Activated B cell treated with CpG ODN at 0.5 μM for 24 hours (primary cell): ENCODE results near the gene TRIM3. TPM values are rescaled to one million over a fixed set of nuclear protein-coding genes. Genes with fewer than 3 reads are reported as not detected.

Experiments used
- ATAC-seq: fragments of 200-7000 bp; cut with Tn5 transposase; one replicate; pipeline ENCODE4 v1.10.0; 2021; ENCODE audit warnings: low read depth, mild to moderate bottlenecking, moderate library complexity
- CTCF ChIA-PET: fragments of 350-600 bp; sonication (Branson Sonifier 250); formaldehyde crosslinking; loops from one replicate; lab custom pipeline; 2021; ENCODE audit warnings: antibody characterized with exemption; lab: Charles Lee
- POLR2A ChIA-PET: fragments of 350-600 bp; sonication (Branson Sonifier 250); formaldehyde crosslinking; loops from one replicate; lab custom pipeline; 2021; ENCODE audit warnings: antibody characterized with exemption; lab: Charles Lee
- DNase-seq: peaks from one replicate; pipeline ENCODE4 v3.0.0; 2022
- H3K27ac Mint-ChIP-seq: one replicate; pipeline ENCODE4 v1.8.0; 2020; ENCODE audit warnings: mixed read lengths
- H3K27me3 Mint-ChIP-seq: one replicate; pipeline ENCODE4 v1.8.0; 2021; ENCODE audit warnings: mixed read lengths
- H3K36me3 Mint-ChIP-seq: one replicate; pipeline ENCODE4 v1.8.0; 2021; ENCODE audit warnings: low read depth, mixed read lengths
- H3K4me1 Mint-ChIP-seq: one replicate; pipeline ENCODE4 v1.8.0; 2021; ENCODE audit warnings: mixed read lengths
- H3K4me3 Mint-ChIP-seq: one replicate; pipeline ENCODE4 v1.8.0; 2020; ENCODE audit warnings: mild to moderate bottlenecking, mixed read lengths
- H3K9me3 Mint-ChIP-seq: one replicate; pipeline ENCODE4 v1.8.0; 2020; ENCODE audit warnings: mixed read lengths
- intact Hi-C: fragments of 100-400 bp; cut with micrococcal nuclease; formaldehyde crosslinking; loops from one replicate; pipeline ENCODE4 v1.15.1; 2024
- total RNA-seq: library from RNA; stranded (reverse); gene quantifications from 2 replicates; pipeline ENCODE4 v1.2.3, GENCODE V29; 2022
- TF ChIP-seq, protein P1 (sequence below): fragments of 200-600 bp; IDR thresholded peaks from one replicate; pipeline ENCODE4 v1.8.0; 2022; ENCODE audit warnings: antibody characterized with exemption, mild to moderate bottlenecking

The TRIM3 gene
- total RNA-seq, 1 donor from 2014 or later: 8.3 TPM

DNA sequence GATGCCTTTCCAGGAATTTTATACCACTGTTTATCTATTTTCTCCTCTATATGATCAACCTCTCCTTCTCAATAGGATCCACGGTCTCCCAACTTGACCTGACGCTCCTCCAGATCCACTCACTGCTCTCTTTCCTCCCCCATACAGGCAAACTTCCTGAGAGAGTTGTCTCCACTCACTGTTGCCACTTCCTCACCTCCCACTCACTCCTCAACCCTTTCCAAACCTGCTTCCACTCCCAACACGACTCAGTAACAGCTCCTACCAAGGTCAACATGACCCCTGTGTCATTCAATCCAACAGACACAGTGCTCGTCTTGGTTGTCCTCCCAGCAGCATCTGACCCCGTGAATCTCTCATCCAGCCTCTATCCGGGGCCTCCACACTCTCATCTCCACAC lies 57.9 kb downstream of the TRIM3 start:
- no peak for DNase-seq
- intact Hi-C loops: no loop called here
- no peak overlapping the region for H3K4me3 Mint-ChIP-seq
- TF ChIP-seq, protein P1, sequence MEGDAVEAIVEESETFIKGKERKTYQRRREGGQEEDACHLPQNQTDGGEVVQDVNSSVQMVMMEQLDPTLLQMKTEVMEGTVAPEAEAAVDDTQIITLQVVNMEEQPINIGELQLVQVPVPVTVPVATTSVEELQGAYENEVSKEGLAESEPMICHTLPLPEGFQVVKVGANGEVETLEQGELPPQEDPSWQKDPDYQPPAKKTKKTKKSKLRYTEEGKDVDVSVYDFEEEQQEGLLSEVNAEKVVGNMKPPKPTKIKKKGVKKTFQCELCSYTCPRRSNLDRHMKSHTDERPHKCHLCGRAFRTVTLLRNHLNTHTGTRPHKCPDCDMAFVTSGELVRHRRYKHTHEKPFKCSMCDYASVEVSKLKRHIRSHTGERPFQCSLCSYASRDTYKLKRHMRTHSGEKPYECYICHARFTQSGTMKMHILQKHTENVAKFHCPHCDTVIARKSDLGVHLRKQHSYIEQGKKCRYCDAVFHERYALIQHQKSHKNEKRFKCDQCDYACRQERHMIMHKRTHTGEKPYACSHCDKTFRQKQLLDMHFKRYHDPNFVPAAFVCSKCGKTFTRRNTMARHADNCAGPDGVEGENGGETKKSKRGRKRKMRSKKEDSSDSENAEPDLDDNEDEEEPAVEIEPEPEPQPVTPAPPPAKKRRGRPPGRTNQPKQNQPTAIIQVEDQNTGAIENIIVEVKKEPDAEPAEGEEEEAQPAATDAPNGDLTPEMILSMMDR: no peak
- no peak overlapping the region for H3K27ac Mint-ChIP-seq
- ChIA-PET POLR2A (interaction anchor here (0.6 kb wide), 1 partner anchor 731 kb away, joined by 3 read pairs; the partner anchor contains the start of gene TRIM5), CTCF (interaction anchor here (1.0 kb wide), 1 partner anchor 37 kb away, joined by 3 read pairs; no protein-coding TSS in a partner anchor)
- ATAC-seq: no peak
- peaks cover 1% of the 10 kb centered on the region for H3K36me3 Mint-ChIP-seq
- H3K4me1 Mint-ChIP-seq: peaks cover 4% of the 10 kb centered on the region
- peaks cover 1% of the 10 kb centered on the region for H3K27me3 Mint-ChIP-seq
- H3K9me3 Mint-ChIP-seq: no peaks in the 10 kb centered on the region

DNA sequence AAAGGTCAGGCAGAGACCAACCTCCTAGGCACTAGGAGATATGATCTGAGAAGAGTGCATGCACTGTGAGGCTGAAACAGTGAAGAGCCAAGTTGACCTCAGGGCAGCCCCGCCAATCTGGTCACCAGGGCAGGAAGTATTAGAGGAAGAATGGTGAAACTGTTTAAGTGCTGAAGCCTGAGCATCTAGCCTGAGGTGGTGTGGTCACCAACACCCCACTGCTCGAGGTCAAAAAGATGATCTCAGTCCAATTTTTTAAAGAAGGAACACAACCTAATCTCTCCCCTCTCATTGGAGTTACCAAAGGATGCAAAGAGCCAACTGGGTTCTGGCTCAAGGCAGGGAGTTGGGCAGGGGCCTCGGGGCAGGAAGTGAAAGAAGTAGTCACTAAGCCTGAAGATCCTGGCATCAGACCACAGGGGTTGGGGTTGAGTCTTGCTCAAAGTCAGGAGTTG lies 58.8 kb downstream of the TRIM3 start:
- no peak overlapping the region for H3K27ac Mint-ChIP-seq
- H3K36me3 Mint-ChIP-seq: peaks cover 5% of the 10 kb centered on the region
- TF ChIP-seq, protein P1: no peak
- ATAC-seq (no peak), DNase-seq (no peak)
- intact Hi-C loops: no loop called here
- CTCF ChIA-PET: no interaction called here
- no peaks in the 10 kb centered on the region for H3K27me3 Mint-ChIP-seq
- no peaks in the 10 kb centered on the region for H3K9me3 Mint-ChIP-seq
- no peak overlapping the region for H3K4me3 Mint-ChIP-seq
- POLR2A ChIA-PET: no interaction called here
- H3K4me1 Mint-ChIP-seq: peaks cover 4% of the 10 kb centered on the region

DNA sequence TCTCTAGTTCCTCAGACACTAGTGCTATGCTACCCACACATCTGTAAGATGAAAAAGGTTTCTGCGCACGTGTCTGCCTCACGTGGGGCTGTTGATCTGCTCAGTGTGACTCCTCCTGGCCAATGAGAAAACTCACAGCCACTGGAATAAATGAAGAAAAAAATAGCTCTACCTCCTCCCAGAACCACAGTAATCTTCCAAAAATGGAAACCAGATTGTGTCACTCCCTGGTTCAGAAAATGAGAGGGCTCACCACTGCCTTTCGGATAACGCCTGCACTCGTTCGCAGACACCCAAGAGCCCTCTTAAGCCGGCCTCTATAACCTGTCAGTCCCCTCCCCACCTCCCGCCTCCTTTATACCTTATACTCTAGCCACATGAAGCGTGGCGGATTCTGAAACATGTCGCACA lies 59.9 kb downstream of the TRIM3 start:
- H3K4me3 Mint-ChIP-seq: no peak overlapping the region
- peaks cover 15% of the 10 kb centered on the region for H3K36me3 Mint-ChIP-seq
- POLR2A ChIA-PET: no interaction called here
- H3K27me3 Mint-ChIP-seq: no peaks in the 10 kb centered on the region
- CTCF ChIA-PET: interaction anchor here (1.2 kb wide), 1 partner anchor 35 kb away, joined by 5 read pairs; no protein-coding TSS in a partner anchor
- H3K9me3 Mint-ChIP-seq: no peaks in the 10 kb centered on the region
- H3K4me1 Mint-ChIP-seq: no peaks in the 10 kb centered on the region
- ATAC-seq (no peak), DNase-seq (no peak)
- TF ChIP-seq, protein P1: no peak
- H3K27ac Mint-ChIP-seq: no peak overlapping the region
- intact Hi-C loops: no loop called here

DNA sequence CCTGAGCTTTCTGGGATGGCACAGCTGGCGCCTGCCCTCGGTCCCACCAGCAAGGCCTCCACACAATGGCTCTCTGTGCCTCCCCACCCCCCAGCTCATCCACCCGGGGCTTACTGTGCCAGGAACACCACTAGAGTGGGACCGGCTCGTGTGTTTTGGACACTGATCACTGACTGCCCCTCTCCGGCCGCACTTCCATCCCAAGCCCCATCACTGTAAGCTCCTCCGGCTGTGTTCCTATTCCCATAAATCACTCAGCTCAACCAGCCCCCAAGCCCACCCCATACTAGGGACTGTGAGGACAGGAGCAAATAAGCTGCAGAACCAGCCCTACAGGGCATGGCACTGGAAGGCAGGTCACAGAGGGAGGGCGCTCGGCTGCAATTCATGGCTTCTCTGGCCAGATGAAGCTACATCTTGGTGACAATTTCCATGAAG lies 62.1 kb downstream of the TRIM3 start:
- peaks cover 9% of the 10 kb centered on the region for H3K4me1 Mint-ChIP-seq
- no peaks in the 10 kb centered on the region for H3K27me3 Mint-ChIP-seq
- H3K9me3 Mint-ChIP-seq: no peaks in the 10 kb centered on the region
- ChIA-PET POLR2A (no interaction called here), CTCF (interaction anchor here (1.2 to 1.5 kb wide), 2 partner anchors 32 to 33 kb away, joined by 4 to 6 read pairs; no protein-coding TSS in a partner anchor)
- H3K27ac Mint-ChIP-seq: no peak overlapping the region
- TF ChIP-seq, protein P1: no peak
- H3K36me3 Mint-ChIP-seq: peaks cover 19% of the 10 kb centered on the region
- intact Hi-C loops: no loop called here
- DNase-seq: no peak
- no peak overlapping the region for H3K4me3 Mint-ChIP-seq
- no peak for ATAC-seq

DNA sequence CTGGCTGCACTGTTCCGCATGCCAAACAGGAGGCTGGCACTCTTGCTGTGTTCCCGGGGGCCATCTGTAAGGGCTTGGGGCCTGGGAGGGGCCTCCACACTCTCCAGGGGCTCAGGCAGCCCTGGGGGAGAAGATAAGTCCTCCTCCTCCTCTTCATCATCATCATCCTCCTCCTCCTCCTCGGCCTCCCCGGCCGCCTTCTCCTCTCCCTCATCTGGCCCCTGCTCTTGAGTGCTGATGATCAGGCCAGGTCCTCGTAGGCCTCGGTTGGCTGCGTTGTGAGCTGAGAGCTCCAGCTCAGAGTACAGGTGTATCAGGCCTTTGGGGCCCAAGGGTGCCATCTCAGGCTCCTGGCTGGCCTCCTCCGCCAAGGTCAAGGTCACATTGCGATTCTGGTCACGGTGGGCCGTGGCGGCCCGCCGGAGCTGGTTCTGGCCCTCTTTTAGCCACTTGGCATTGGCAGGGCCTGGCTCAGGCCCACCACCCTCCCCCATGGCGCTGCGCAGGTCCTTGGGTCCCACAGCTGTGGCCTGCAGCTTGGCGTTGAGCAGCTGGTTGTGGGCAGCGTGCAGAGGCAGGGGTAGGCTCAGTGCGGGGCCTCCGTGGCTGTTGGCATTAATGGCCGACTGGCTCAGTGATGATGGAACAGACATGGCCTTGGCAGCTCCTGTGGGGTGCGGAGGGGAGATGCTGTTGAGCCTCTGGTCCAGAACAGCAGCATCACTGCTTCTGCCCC lies 62.9 kb downstream of the TRIM3 start:
- TF ChIP-seq, protein P1: no peak
- no peak overlapping the region for H3K27ac Mint-ChIP-seq
- intact Hi-C loops: no loop called here
- peaks cover 19% of the 10 kb centered on the region for H3K36me3 Mint-ChIP-seq
- ChIA-PET CTCF (interaction anchor here (1.2 to 1.5 kb wide), 2 partner anchors 32 to 33 kb away, joined by 4 to 6 read pairs; no protein-coding TSS in a partner anchor), POLR2A (interaction anchor here (0.9 to 1.1 kb wide), 2 partner anchors 8 to 18 kb away, joined by 4 read pairs; partner anchors contain the start of gene APBB1)
- no peak overlapping the region for H3K4me3 Mint-ChIP-seq
- DNase-seq (no peak), ATAC-seq (no peak)
- H3K4me1 Mint-ChIP-seq: peaks cover 17% of the 10 kb centered on the region
- no peaks in the 10 kb centered on the region for H3K27me3 Mint-ChIP-seq
- no peaks in the 10 kb centered on the region for H3K9me3 Mint-ChIP-seq
